ENCODE measurements around the gene SKAP1. TPM values are rescaled to one million over a fixed set of nuclear protein-coding genes. Genes with fewer than 3 reads are reported as not detected.

Gene SKAP1
- total RNA-seq, 1 donor from 2014 or later: 5.1 TPM

DNA sequence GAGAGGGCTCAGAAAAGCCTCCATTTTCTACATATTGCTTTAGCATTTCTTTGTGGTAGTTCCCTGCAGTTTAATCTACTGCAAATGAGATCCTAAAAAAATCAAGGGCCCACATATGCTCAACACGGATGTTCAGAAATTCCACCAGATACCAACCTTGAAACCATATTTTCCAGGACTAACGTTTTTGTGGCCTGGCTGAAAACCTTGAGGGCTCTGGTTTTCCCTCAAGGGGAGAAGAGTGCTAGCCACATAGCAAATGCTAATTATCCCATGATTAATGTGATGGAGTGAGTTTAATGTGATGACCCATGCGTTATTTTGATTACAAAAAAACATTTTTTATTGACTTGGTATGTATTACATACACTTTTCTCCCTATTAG, 253.6 kb downstream of the SKAP1 start:
- H3K36me3 ChIP-seq: no peaks in the 10 kb centered on the region
- no peak overlapping the region for H3K27ac ChIP-seq
- no peak overlapping the region for H3K4me3 ChIP-seq
- intact Hi-C loops (cut with DNase I): no loop called here
- ATAC-seq: no peak
- no peak for DNase-seq
- H3K27me3 ChIP-seq: peaks cover 18% of the 10 kb centered on the region
- no peaks in the 10 kb centered on the region for H3K4me1 ChIP-seq
- H3K9me3 ChIP-seq: no peaks in the 10 kb centered on the region
- TF ChIP-seq, protein P1, sequence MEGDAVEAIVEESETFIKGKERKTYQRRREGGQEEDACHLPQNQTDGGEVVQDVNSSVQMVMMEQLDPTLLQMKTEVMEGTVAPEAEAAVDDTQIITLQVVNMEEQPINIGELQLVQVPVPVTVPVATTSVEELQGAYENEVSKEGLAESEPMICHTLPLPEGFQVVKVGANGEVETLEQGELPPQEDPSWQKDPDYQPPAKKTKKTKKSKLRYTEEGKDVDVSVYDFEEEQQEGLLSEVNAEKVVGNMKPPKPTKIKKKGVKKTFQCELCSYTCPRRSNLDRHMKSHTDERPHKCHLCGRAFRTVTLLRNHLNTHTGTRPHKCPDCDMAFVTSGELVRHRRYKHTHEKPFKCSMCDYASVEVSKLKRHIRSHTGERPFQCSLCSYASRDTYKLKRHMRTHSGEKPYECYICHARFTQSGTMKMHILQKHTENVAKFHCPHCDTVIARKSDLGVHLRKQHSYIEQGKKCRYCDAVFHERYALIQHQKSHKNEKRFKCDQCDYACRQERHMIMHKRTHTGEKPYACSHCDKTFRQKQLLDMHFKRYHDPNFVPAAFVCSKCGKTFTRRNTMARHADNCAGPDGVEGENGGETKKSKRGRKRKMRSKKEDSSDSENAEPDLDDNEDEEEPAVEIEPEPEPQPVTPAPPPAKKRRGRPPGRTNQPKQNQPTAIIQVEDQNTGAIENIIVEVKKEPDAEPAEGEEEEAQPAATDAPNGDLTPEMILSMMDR (IDR thresholded peaks at IDR 0.05): no peak

DNA sequence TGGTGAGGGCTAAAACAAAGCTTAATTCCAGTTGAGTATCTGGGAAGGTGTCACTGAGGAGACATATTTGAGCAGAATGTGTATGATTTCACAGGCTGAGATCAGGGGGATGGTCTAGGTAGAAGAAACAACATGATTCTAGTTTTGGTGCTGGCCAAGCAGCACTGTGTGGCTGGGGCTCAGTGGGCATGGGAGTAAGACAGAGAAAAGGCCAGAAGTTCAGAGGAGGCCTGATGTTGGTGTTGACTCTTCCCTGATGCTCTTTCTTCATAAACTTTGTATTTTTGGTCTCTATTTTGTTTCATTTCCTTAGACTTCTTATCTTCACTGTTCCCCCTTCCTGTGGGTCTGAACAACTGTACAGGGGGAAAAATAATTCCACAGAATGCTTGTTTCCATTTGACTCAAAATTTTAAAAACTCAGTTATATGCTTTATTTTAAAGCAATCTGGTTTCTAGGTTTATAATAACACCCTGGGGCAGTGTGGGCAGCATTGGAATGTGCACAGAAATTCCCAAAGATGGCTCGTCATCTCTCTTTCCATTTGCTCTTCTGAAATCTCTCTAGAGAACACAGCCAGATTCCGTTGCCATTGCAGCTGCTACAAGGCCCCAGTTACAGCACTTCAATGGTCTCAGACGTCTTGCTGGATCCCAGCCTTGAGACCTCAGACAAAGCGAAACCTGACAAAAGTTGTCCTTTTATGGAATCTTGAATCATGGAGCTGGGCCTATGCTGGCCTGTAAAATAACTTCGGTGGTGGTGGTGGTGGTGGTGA, 254.1 kb downstream of the SKAP1 start:
- Histone ChIP-seq H3K9me3 (no peaks in the 10 kb centered on the region), H3K27ac (no peak overlapping the region), H3K4me1 (no peaks in the 10 kb centered on the region), H3K4me3 (no peak overlapping the region), H3K27me3 (peaks cover 16% of the 10 kb centered on the region), H3K36me3 (no peaks in the 10 kb centered on the region)
- TF ChIP-seq, protein P1 (IDR thresholded peaks at IDR 0.05): no peak
- ATAC-seq: no peak
- no peak for DNase-seq
- intact Hi-C loops (cut with DNase I): no loop called here

DNA sequence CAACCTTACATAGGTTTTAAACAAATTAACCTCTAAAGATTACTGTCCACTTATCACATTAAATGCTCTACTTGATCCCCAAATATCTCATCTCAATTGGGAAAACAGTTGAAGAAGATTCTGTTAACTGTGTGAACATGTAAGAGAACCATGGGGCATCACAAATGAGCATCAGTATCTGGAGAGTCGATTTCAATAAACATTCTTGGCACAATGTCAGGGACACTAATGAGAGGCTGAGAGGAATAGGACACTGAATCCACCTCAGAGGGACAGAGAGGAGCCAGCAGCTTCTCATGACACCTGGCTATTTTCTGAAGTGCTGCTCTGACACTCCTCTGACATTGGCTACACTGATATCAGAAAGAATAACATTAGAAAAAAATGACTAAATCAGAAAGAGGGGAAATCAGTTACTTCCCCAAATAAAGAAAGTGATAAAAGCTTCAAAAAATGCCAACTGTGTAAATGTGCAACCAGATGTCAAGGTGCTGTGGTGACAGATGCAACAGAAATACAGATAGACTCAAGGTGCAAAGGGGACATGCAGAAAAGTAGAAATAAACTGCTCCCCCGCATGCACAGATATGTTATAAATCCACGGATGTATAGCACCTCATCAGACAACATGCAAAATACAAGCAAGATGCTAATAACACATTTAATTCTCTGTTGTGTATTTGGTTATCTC, 255.0 kb downstream of the SKAP1 start:
- no peaks in the 10 kb centered on the region for H3K9me3 ChIP-seq
- H3K27ac ChIP-seq: no peak overlapping the region
- no peak for DNase-seq
- H3K27me3 ChIP-seq: peaks cover 19% of the 10 kb centered on the region
- H3K4me3 ChIP-seq: no peak overlapping the region
- TF ChIP-seq, protein P1 (IDR thresholded peaks at IDR 0.05): no peak
- no peak for ATAC-seq
- intact Hi-C loops (cut with DNase I): no loop called here
- no peaks in the 10 kb centered on the region for H3K4me1 ChIP-seq
- H3K36me3 ChIP-seq: no peaks in the 10 kb centered on the region

DNA sequence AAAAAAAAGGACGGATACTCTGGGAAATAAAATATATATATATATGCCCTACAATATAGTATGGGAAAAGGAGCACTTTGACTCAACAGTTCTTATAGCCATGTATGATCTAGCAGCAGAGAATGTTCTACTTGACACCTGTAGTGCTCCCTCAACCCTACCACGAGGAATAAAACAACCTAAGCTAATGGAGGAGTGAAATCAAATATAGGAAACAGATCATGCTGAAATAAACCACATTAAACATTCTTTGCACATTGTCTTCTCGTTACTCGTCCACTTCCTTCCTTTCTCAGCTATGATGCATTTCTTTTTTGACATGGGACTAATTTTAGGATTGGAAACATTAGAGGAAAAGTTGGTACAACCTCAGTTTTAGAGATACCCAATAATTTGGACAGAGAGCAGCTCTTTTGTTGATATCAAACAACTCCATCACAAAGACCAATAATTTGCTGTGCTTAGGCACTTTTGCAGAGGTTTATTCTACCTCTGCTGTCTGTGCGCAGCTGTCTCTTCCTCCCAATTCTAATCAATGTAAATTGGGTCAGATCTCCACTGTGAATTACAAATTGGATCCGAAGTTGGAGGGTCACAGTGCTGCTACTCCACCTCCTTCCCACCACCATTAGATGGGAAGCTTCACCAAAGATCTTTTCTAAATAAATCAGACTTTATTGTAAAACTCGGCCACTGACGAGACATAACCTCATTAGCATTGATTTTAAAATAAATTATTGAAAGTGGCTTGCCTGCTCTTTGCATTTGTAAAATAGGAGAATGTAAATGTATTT, 256.6 kb downstream of the SKAP1 start:
- H3K27ac ChIP-seq: no peak overlapping the region
- DNase-seq (no peak), ATAC-seq (no peak)
- H3K27me3 ChIP-seq: peaks cover 16% of the 10 kb centered on the region
- intact Hi-C loops (cut with DNase I): no loop called here
- TF ChIP-seq, protein P1 (IDR thresholded peaks at IDR 0.05): no peak
- no peak overlapping the region for H3K4me3 ChIP-seq
- no peaks in the 10 kb centered on the region for H3K9me3 ChIP-seq
- no peaks in the 10 kb centered on the region for H3K4me1 ChIP-seq
- H3K36me3 ChIP-seq: no peaks in the 10 kb centered on the region

DNA sequence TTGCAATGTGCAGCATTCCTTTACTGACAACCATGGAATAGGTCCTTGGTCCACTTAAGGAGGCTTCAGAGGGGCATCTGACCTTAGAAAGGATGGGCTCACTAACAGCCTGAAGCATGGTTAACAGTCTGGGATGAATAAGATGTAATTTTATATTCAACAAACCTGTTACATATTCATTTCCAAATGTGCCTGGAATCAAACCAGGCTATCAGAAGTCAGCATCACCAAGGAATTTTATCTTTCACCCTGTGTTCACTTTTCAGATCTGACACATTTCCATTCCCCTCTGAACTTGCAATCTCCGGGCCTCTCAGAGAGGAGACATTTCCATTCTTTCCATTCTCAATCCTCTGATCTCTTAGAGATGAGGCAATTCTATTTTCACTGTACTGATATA, 260.1 kb downstream of the SKAP1 start:
- DNase-seq (no peak), ATAC-seq (no peak)
- intact Hi-C loops (cut with DNase I): no loop called here
- TF ChIP-seq, protein P1 (IDR thresholded peaks at IDR 0.05): no peak
- no peaks in the 10 kb centered on the region for H3K9me3 ChIP-seq
- no peaks in the 10 kb centered on the region for H3K4me1 ChIP-seq
- H3K4me3 ChIP-seq: no peak overlapping the region
- H3K27me3 ChIP-seq: peaks cover 16% of the 10 kb centered on the region
- no peak overlapping the region for H3K27ac ChIP-seq
- no peaks in the 10 kb centered on the region for H3K36me3 ChIP-seq
